H1 (cell line): ENCODE measurements around the gene BTBD9. TPM values are rescaled to one million over a fixed set of nuclear protein-coding genes. Genes with fewer than 3 reads are reported as not detected.

Experiments used
- CTCF ChIA-PET: fragments of 300-600 bp; sonication (Branson Sonifier 250); formaldehyde crosslinking; loops from one replicate; lab custom pipeline; 2021; ENCODE audit not compliant: partially characterized antibody; lab: Charles Lee
- POLR2A ChIA-PET: fragments of 300-600 bp; sonication (Branson Sonifier 250); formaldehyde crosslinking; loops from one replicate; lab custom pipeline; 2021; ENCODE audit warnings: inconsistent platforms; ENCODE audit not compliant: partially characterized antibody; lab: Charles Lee
- DNase-seq, 2 experiments: peaks; one replicate each; pipeline versions ENCODE4 v3.0.0 to v3.0.0-alpha.2; 2010 to 2022; ENCODE audit warnings: low spot score in 2 of 2, low read depth in 1 of 2, mixed read lengths in 1 of 2
- FAIRE-seq: peaks from 2 replicates; lab custom pipeline; 2011; peaks lifted over from hg19 to GRCh38; lab: Jason Lieb, UNC
- H2AFZ ChIP-seq: 2 replicates; pipeline ENCODE4 v1.8.1; 2012; ENCODE audit warnings: low read length, inconsistent platforms
- H2AK5ac ChIP-seq: 2 replicates; pipeline ENCODE4 v1.6.1; 2013; ENCODE audit warnings: low read depth, low read length
- H2BK120ac ChIP-seq: replicated peaks from 2 replicates; pipeline ENCODE3; 2013; ENCODE audit warnings: low read depth, low read length, inconsistent platforms
- H2BK12ac ChIP-seq: 2 replicates; pipeline ENCODE4 v1.6.1; 2013; ENCODE audit warnings: low read depth, low read length
- H2BK15ac ChIP-seq: 2 replicates; pipeline ENCODE4 v1.6.1; 2013; ENCODE audit warnings: low read length
- H2BK20ac ChIP-seq: 2 replicates; pipeline ENCODE4 v1.6.1; 2013; ENCODE audit warnings: low read length
- H2BK5ac ChIP-seq: 2 replicates; pipeline ENCODE4 v1.6.1; 2013; ENCODE audit warnings: low read depth, low read length
- H3K14ac ChIP-seq: 2 replicates; pipeline ENCODE4 v1.6.1; 2013; ENCODE audit warnings: inconsistent platforms; ENCODE audit not compliant: insufficient read length
- H3K18ac ChIP-seq: 2 replicates; pipeline ENCODE4 v1.6.1; 2013; ENCODE audit warnings: low read length; ENCODE audit errors: extremely low read depth
- H3K23ac ChIP-seq: 2 replicates; pipeline ENCODE4 v1.6.1; 2013; ENCODE audit warnings: inconsistent platforms; ENCODE audit not compliant: insufficient read length
- H3K23me2 ChIP-seq: 2 replicates; pipeline ENCODE4 v1.6.1; 2013; ENCODE audit warnings: low read depth, low read length
- H3K27ac ChIP-seq: 2 replicates; pipeline ENCODE4 v1.6.1; 2011; ENCODE audit warnings: low read depth, low read length, inconsistent platforms
- H3K27me3 ChIP-seq, 4 experiments: replicated peaks in 1 of 4; 1 replicate in 1 of 4; 2 replicates in 3 of 4; pipeline versions ENCODE4 v1.6.1 to v1.8.1; 2011 to 2013; ENCODE audit warnings: low read length in 3 of 4, mild to moderate bottlenecking in 3 of 4, inconsistent platforms in 2 of 4, mixed read lengths in 2 of 4, moderate library complexity in 1 of 4; ENCODE audit not compliant: control insufficient read depth in 3 of 4, insufficient read depth in 3 of 4; ENCODE audit errors: extremely low read depth in 1 of 4
- H3K36me3 ChIP-seq, 4 experiments: 2 replicates each; pipeline versions ENCODE4 v1.6.1 to v1.8.1; 2011 to 2013; ENCODE audit warnings: mild to moderate bottlenecking in 4 of 4, low read length in 3 of 4, moderate library complexity in 2 of 4, control low read depth in 1 of 4, inconsistent platforms in 1 of 4; ENCODE audit not compliant: insufficient read depth in 4 of 4, control insufficient read depth in 2 of 4
- H3K4ac ChIP-seq: replicated peaks from 2 replicates; pipeline ENCODE3; 2013; ENCODE audit warnings: low read length, low read depth, mixed read lengths, inconsistent platforms; ENCODE audit not compliant: insufficient read length
- H3K4me1 ChIP-seq, 4 experiments: replicated peaks in 1 of 4; 1 replicate in 1 of 4; 2 replicates in 3 of 4; pipeline versions ENCODE4 v1.6.1 to v1.8.1; 2011 to 2013; ENCODE audit warnings: low read length in 3 of 4, inconsistent platforms in 2 of 4, mixed read lengths in 1 of 4; ENCODE audit not compliant: insufficient read depth in 4 of 4, control insufficient read depth in 3 of 4
- H3K4me2 ChIP-seq, 2 experiments: 2 replicates each; pipeline versions ENCODE4 v1.6.1 to v1.8.1; 2011 to 2013; ENCODE audit warnings: low read depth in 2 of 2, low read length in 2 of 2, control low read depth in 1 of 2, inconsistent platforms in 1 of 2, mild to moderate bottlenecking in 1 of 2; ENCODE audit not compliant: insufficient read depth in 1 of 2
- H3K4me3 ChIP-seq, 4 experiments: fragments of 200-600, 300-600 bp in 1 of 4; sonication (generic), shearing (Covaris generic), sonication (Bioruptor Twin) in 1 of 4; 2 replicates each; pipeline versions ENCODE4 v1.5.1 to v1.8.1; 2011 to 2016; ENCODE audit warnings: low read length in 4 of 4, low read depth in 3 of 4, control low read depth in 2 of 4, inconsistent platforms in 2 of 4, mild to moderate bottlenecking in 2 of 4, mixed read lengths in 1 of 4, moderate library complexity in 1 of 4; ENCODE audit not compliant: insufficient read depth in 2 of 4; ENCODE audit errors: extremely low read depth in 1 of 4
- H3K56ac ChIP-seq: replicated peaks from 2 replicates; pipeline ENCODE3; 2013; ENCODE audit warnings: low read depth, mild to moderate bottlenecking, mixed read lengths, low read length, inconsistent platforms; ENCODE audit not compliant: insufficient read length
- H3K79me1 ChIP-seq: 2 replicates; pipeline ENCODE4 v1.6.1; 2013; ENCODE audit warnings: low read depth, low read length, control low read depth
- H3K79me2 ChIP-seq, 2 experiments: 2 replicates each; pipeline versions ENCODE4 v1.6.1 to v1.8.1; 2012 to 2013; ENCODE audit warnings: low read length in 2 of 2, mild to moderate bottlenecking in 2 of 2, inconsistent platforms in 1 of 2; ENCODE audit not compliant: insufficient read depth in 2 of 2, control insufficient read depth in 1 of 2
- H3K9ac ChIP-seq, 4 experiments: replicated peaks in 1 of 4; 1 replicate in 1 of 4; 2 replicates in 3 of 4; pipeline versions ENCODE4 v1.6.1 to v1.8.1; 2011 to 2013; ENCODE audit warnings: low read depth in 3 of 4, low read length in 3 of 4, control low read depth in 2 of 4, mild to moderate bottlenecking in 2 of 4, moderate library complexity in 2 of 4, inconsistent platforms in 1 of 4; ENCODE audit errors: extremely low read depth in 1 of 4
- H3K9me3 ChIP-seq, 2 experiments: 2 replicates each; pipeline versions ENCODE4 v1.6.1 to v1.8.1; 2012 to 2013; ENCODE audit warnings: mild to moderate bottlenecking in 2 of 2, moderate library complexity in 2 of 2, control low read depth in 1 of 2, inconsistent platforms in 1 of 2, low read depth in 1 of 2, low read length in 1 of 2, mixed read lengths in 1 of 2; ENCODE audit not compliant: insufficient read depth in 2 of 2
- H4K20me1 ChIP-seq, 2 experiments: replicated peaks in 1 of 2; 2 replicates each; pipeline versions ENCODE3 to v1.8.1; 2011 to 2013; ENCODE audit warnings: inconsistent platforms in 2 of 2, low read length in 2 of 2, mild to moderate bottlenecking in 1 of 2; ENCODE audit not compliant: insufficient read depth in 2 of 2, control insufficient read depth in 1 of 2
- H4K5ac ChIP-seq: 2 replicates; pipeline ENCODE4 v1.6.1; 2013; ENCODE audit warnings: low read length, low read depth, mixed read lengths, inconsistent platforms; ENCODE audit not compliant: insufficient read length
- H4K8ac ChIP-seq: 2 replicates; pipeline ENCODE4 v1.8.0; 2013; ENCODE audit warnings: mild to moderate bottlenecking, moderate library complexity, low read length, inconsistent platforms; ENCODE audit not compliant: insufficient read depth; ENCODE audit errors: extremely low read depth
- H4K91ac ChIP-seq: replicated peaks from 2 replicates; pipeline ENCODE3; 2013; ENCODE audit warnings: low read length, mixed read lengths, inconsistent platforms; ENCODE audit not compliant: insufficient read length
- BRCA1 ChIP-seq: IDR thresholded peaks from 2 replicates; pipeline ENCODE4 v1.6.1; 2012; ENCODE audit warnings: low read depth, low read length, improper control_type of control experiment
- WGBS, 2 experiments: shearing (Covaris generic) in 1 of 2; methylation state at CpG; one replicate each; pipeline versions ENCODE4 v1.1.6 to v1.1.7; 2013 to 2015; ENCODE audit warnings: low lambda C conversion rate in 2 of 2, mixed read lengths in 2 of 2, inconsistent platforms in 1 of 2, low coverage in 1 of 2, missing lambda C conversion rate in 1 of 2; ENCODE audit not compliant: insufficient replicate concordance in 2 of 2, insufficient coverage in 1 of 2, insufficient read length in 1 of 2; ENCODE audit errors: extremely low coverage in 1 of 2, missing lambda C conversion rate in 1 of 2; 5-methylcytosine and 5-hydroxymethylcytosine counted together
- polyA plus RNA-seq, 7 experiments: library from polyadenylated mRNA; depleted of rRNA in 3 of 7; stranded (reverse) in 5 of 7; unstranded in 2 of 7; fragments of >200 nt in 5 of 7; fragments of 200-250 nt in 2 of 7; gene quantifications; 1 replicate in 5 of 7; 2 replicates in 1 of 7; 4 replicates in 1 of 7; pipeline versions ENCODE4 v1.2.1 to v1.2.3, GENCODE V29; 2011 to 2013; ENCODE audit warnings: missing spikeins in 2 of 7, mixed read lengths in 2 of 7
- total RNA-seq: library from RNA; stranded (reverse); fragmentation: NEBNext Ultra II Directional; extraction: Animal tissue kit (Norgen Biotek cat#: 25700); gene quantifications from 2 replicates; pipeline ENCODE4 v1.2.1, GENCODE V29; 2021

Gene BTBD9
- total and polyA plus RNA-seq, 2 of the 8 experiments (the other 6 are each of a cell fraction or from before 2014, with no cell fraction given): 0.92 to 4.1 TPM

- Histone ChIP-seq H3K9ac (no peak overlapping the region), H3K18ac (no peak overlapping the region), H3K79me1 (no peaks in the 10 kb centered on the region), H3K9me3 (no peaks in the 10 kb centered on the region), H2BK5ac (no peak overlapping the region), H4K8ac (no peak overlapping the region), H2BK20ac (no peak overlapping the region), H3K23ac (no peak overlapping the region), H3K27me3 (no peaks in the 10 kb centered on the region), H3K36me3 (no peaks in the 10 kb centered on the region), H4K20me1 (no peaks in the 10 kb centered on the region), H2BK120ac (no peak overlapping the region), H3K4ac (no peak overlapping the region), H2BK12ac (no peak overlapping the region), H3K56ac (no peak overlapping the region), H2AFZ (no peak overlapping the region), H3K14ac (no peak overlapping the region), H2AK5ac (no peak overlapping the region), H3K4me2 (no peak overlapping the region), H4K5ac (no peak overlapping the region), H3K79me2 (no peaks in the 10 kb centered on the region), H3K27ac (no peak overlapping the region), H3K4me1 (no peaks in the 10 kb centered on the region), H3K23me2 (no peaks in the 10 kb centered on the region), H2BK15ac (no peak overlapping the region), H4K91ac (no peak overlapping the region), H3K4me3 (no peak overlapping the region)
- FAIRE-seq (no peak), DNase-seq (no peak)
- ChIA-PET CTCF (interaction anchor here (0.7 to 1.2 kb wide), 2 partner anchors 10 to 14 kb away, joined by 3 read pairs; no protein-coding TSS in a partner anchor), POLR2A (no interaction called here)
- 88% methylated on average over 3 of the region's 3 CpGs; no CpG with 5 or more reads in 1 of the 2 experiments for WGBS, 2 experiments
- TF ChIP-seq BRCA1: no peak
Measured at GRCh38 chr6:38407192-38407591, 232.5 kb downstream of the BTBD9 start.
